IMR-90 (cell line): ENCODE measurements around the gene TRAF3.

Experiments used
- BHLHE40 ChIP-seq: fragments of 150-350 bp; IDR thresholded peaks from 2 replicates; pipeline ENCODE4 v1.6.1; 2016; ENCODE audit warnings: mild to moderate bottlenecking, low read depth, low read length
- CTCF ChIP-seq: conservative IDR thresholded peaks from 2 replicates; pipeline ENCODE4 v1.5.1; 2012; ENCODE audit warnings: mild to moderate bottlenecking, low read depth, low read length, improper control_type of control experiment
- ELK1 ChIP-seq: fragments of 150-350 bp; IDR thresholded peaks from 2 replicates; pipeline ENCODE4 v1.6.1; 2016; ENCODE audit warnings: low read depth, mild to moderate bottlenecking, low read length, moderate library complexity, borderline replicate concordance
- FOS ChIP-seq: fragments of 150-350 bp; IDR thresholded peaks from 2 replicates; pipeline ENCODE4 v1.6.1; 2016; ENCODE audit warnings: low read depth, low read length
- POLR2A ChIP-seq: IDR thresholded peaks from 2 replicates; pipeline ENCODE4 v1.6.1; 2012; ENCODE audit warnings: mild to moderate bottlenecking, low read depth, low read length
- SMC3 ChIP-seq: fragments of 150-350 bp; IDR thresholded peaks from 2 replicates; pipeline ENCODE4 v1.6.1; 2016; ENCODE audit warnings: low read depth, mild to moderate bottlenecking, antibody characterized with exemption, low read length, moderate library complexity
- USF2 ChIP-seq: fragments of 150-350 bp; IDR thresholded peaks from 2 replicates; pipeline ENCODE4 v1.6.1; 2017; ENCODE audit warnings: mild to moderate bottlenecking, antibody characterized with exemption, low read length, low read depth

- no peak for TF ChIP-seq CTCF
- no peak for TF ChIP-seq USF2
- no peak for TF ChIP-seq POLR2A
- TF ChIP-seq ELK1: no peak
- TF ChIP-seq BHLHE40: no peak
- no peak for TF ChIP-seq FOS
- TF ChIP-seq SMC3: no peak
Observed at GRCh38 chr14:102828151-102828550, 50.9 kb downstream of the TRAF3 start.
